ENCODE results near the gene FAM186B.
"Not testable (repeated sequence)": the region's sequence is repeated elsewhere in the genome, so short reads cannot be mapped to it uniquely, and the experiment has no call there.

Gene FAM186B

DNA sequence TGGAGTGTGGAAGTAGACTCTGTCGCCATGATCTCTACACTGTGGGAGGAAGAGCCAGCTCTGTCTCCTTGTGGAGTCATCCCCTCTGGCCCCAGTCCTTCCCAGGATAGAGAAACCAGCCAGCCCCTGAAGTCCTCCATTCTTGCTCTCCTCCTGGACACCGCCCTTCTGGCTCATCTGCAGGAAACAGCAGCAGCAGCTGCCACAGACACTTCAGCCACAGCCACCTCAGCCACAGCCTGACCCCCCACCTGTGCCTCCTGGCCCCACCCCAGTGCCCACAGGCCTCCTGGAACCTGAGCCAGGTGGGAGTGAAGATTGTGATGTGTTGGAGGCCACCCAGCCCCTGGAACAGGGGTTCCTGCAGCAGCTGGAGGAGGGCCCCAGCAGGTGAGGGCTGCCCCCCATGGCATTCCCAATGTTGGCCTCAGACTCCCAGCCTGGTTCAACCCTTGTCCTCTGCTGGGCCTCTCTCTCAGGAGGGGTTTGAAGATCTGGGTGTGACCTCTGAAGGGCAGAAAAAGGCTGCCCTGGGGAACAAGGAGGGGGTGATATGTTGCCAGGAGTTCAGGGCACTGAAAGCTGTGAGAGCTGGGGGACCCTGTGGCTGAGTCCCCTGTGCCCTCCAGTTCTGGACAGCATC, 28.4 kb upstream of the FAM186B start:
- DNase-seq = no peak

DNA sequence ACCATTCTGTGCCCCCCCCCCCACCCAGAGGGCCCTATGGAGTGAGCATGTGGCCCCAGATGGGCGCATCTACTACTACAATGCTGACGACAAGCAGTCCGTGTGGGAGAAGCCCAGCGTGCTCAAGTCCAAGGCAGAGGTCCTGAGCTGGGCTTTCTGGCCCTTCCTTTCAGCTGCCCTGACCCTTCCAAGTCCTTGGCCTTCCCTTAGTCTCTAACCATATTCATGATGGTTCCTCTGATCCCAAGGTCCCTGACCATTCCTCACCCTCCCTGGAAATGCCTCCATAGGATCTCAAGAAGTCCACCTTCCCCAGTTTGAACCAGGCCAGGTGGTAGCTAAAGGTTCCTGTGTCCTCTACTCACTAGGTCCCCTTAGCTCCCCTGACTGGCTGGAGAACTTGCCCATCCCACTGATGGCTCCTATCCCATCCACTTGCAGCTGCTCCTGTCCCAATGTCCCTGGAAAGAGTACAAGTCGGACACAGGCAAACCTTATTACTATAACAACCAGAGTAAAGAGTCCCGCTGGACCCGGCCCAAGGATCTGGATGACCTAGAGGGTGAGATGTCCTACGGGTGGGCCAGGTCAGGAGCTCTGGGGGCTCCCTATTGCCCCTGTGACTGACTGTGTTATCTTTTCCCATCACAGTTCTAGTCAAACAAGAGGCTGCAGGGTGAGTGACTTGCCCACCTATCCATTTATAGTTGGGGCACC, 27.7 kb upstream of the FAM186B start:
- no peak for DNase-seq

DNA sequence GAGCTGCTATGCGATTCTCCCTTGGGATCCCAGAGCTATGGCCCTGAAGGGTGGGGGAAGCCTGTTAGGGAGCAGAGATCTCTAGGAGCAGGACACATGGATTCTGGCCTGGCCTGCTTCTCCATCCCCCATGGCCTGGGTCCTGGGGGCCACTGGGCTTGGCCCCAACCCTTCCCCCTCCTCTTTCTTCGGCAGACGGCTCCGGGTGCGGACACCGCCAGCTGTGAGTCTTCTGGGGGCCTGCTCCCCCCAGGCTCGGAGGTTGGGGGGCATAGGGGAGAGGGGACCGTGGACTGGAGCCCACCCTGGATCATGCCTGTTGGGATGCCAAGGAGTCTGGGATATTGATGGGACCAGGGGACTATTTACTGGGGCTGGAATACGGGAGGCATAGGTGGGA, 27.0 kb upstream of the FAM186B start:
- no peak for DNase-seq

DNA sequence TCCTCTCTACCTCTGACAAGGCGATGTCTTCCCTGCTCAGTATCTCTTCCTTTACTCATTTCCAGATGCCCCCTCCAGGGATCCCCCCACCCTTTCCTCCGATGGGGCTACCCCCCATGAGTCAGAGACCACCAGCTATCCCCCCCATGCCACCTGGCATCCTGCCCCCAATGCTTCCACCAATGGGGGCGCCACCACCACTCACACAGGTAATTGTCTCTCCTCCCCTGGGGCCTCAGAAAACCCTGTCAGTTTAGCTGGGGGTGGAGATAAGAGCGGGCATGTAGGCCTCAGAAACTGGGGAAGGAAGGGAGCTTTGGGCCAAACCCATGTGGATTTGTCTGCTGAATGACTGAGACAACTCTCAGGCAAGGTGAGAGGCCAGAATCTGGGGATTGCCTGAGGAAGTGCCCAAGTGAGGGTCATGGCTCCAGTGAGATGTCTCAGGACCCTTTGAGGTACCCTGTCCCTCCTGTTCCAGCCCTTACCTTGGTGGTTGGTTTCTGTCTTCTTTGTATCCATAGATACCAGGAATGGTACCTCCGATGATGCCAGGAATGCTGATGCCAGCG, 26.0 kb upstream of the FAM186B start:
- no peak for DNase-seq

DNA sequence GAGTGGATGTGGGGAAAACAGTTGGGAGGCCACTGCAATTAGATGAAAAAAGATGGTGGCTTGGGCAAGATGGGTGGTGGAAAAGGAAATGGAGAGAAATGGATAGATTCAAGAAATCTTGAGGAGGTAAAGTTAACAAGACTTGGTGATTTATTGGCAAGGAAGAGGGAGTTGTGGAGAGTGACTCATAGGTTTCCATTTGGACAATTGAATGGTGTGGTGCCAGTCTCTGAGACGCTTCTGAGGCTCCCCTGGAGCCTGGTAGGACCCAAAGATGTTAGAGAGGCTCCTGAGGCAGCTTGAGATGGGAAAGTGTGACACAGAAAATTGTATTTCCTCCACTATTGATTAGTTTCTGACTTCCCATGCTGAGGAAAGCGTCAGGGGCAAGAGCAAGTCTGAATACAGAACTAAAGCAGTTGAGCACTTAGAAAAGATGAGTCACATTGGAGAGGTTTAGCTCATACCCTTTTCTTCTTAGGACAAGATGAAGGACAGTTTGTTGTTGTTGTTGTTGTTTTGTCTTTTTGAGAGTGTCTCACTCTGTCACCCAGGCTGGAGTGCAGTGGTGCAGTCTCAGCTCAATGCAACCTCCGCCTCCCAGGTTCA, 22.4 kb upstream of the FAM186B start:
- no peak for DNase-seq

DNA sequence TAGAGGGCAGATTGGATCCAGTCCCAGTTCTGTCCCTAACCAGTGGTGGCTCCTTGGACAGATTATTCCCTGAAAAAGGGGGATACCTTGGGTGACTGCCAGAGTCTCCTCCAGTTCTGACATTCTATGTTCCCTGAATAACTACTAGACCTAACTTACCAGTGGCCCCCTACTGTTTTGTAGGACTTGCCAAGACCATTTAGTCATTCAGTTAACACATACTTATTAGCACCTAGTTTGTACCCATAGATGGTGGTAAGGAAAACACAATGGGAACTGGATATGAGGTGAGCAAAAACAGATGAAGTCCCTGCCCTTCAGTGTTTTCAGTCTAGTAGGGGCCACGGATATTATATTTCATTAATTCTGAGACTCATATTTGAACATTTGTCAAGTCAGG, 21.4 kb upstream of the FAM186B start:
- no peak for DNase-seq

DNA sequence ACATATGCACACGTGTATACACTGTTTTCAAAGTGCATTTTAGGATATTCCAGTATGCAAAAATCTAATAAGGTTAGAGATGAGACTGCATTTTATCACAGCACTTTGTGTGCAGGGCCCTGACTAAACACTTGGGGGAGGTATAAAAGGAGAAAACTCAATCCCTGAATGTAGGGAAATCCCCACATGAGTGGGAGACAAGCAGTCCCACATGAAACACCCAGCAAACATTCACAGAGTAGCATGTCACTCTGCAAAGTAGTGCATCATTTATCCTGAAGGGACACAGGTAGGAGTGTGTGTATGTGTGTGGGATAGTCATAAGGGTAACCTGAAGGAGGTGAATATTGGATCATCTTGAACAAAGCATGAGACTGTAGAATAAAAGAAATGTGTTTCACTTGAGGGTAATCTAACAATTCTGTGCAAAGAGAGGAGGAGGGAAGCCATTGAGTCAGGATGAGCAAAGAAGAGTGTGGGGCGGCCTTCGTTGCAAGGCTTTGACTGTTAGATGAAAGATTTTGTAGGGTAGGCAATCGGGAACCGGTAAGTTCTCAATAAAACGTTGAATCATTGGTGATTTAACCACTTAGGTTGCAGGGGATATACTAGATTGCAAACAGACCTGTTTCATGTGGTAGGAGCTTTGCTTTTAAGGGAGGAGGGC, 20.9 kb upstream of the FAM186B start:
- no peak for DNase-seq

DNA sequence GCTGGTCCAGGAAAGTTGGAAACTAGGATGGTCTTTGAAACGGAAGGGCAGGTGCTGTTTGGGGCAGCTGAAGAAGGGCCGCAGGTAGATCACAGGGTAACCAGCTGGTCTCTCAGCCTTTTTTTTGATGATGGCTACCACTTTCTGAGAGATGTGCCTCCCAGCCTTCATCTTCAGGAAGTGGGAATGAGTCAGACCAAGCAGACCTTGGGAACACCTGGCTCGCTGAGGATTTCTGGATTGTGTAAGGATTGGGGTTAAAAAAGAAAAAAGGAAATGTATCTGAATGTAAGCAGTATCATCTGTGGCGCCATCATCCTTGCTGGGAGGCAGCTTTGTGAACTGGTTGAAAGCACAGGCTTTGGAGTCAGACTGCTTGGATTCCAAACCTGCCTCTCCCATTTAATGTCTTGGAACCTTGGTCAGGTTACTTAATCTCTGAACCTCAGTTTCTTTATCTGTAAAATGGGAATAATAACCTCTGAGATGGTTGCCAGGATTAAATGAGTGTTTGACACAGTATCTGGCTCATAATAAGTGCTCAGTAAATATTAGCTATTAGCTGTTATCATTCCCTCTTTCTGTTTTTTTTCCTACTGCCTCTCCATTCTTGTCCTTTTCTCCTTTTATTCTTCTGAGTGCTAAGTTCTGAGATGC, 19.6 kb upstream of the FAM186B start:
- DNase-seq = no peak

DNA sequence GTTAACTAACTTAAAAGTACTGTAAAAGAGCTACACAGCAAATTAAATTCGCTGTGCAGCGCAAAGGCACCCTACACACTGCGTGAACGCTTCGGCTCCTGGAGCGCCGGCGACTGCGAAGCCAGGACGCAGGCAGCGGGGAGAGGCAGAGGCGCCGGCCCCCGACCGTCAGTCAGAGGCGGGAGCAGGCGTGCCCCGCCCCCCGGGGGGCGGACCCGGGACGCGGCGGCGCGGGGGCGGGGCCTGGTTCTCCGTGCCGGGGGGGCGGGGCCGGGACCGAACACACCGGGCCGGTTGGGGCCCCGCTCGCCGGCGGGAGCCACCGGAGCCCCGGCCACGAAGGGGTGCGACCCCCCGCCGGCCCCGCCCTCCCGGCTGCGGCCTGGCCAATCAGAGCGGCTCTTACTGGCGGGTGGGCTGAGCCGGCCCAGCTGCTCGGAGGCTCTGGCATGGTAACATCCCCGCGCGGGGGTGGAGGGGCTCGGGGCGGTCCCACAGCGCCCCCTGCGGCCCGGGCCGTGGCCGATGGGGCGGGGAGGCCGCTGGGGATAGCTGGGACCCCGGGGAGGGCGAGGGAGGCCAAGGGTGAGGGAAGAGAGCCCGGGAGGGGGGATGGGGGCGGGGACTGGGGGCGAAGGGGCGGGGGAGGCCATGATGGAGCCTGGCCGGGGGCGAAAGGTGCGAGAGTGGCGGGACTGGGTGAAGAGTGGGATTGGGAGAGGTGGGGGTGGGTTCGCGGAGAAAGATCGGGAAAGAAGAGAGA, 17.9 kb upstream of the FAM186B start, which contains the start of gene PRPF40B:
Gene PRPF40B, plus strand, starts transcription at position 420 of the 763 bp plus-strand sequence. Its CDS starts 30 bp downstream, at position 450.
- peak; percentile 82 for DNase-seq

DNA sequence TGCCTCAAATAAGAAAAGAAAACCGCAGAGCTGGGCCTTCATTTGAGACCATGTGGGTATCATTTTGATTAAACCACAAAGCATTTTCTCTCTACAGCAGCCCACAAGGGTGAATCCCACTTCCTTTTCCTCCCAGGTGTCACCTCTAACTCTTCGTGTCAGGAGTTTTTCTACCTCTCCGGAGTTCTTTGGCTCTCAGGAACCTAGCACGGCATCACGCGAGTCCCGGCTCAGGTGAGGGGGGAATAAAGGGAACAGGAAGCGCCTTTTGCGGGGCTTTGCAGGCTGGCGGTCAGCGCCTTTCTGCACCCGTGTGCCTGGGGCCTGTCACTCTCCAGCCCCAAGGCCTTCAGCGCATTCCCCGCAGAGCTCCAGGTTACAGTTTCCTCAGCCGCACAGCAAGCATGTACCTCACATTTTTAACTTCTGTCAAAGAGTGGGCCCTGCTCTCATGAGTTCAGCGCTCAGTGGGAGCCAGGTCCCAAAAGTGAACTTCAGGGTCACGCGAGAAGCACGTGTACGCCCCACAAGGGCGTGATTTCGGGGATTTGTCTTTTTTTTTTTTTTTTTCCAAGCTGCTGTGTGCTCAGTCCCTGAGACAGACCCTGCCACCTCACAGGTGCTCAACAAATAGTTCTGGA, 17.2 kb upstream of the FAM186B start:
- DNase-seq = peak; percentile 39

DNA sequence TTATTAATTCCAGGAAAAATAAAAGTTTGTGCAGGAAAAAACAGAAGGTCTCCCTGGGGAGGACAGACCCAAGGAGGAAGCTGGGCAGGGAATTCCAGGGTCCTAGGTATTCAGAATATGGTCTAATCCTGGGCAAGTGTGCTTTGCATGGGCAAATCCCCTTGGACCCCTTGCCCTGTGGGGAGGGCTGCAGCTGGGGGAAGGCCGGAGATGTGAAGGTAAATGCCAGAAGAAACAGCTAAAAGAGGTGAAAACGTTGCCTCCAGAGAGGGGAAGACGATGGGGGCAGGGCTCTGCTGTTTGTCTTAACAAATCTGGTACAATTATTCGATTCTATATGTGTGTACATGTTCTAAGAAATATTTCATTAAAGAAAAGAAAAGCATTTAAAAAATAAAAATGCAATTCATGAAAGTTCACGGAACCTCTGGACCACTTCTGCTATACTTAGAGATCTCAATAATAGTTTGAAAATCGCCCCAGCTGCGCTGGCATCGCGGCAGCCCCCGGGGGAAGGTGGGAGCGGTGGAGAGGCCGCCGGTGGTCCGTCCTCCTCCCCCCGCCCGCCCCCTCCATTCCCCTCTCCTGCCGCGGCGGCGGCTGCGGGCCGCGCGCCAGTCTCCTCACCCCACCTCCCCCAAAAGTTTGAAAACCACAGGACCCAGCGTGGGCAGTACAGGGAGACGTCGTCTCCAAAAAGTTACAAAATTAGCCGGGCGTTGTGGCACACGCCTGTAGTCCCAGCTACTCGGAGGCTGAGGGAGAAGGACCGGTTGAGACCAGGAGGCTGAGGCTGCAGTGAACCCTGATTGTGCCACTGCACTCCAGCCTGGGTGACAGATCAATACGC, 16.4 kb upstream of the FAM186B start:
- DNase-seq = no peak

DNA sequence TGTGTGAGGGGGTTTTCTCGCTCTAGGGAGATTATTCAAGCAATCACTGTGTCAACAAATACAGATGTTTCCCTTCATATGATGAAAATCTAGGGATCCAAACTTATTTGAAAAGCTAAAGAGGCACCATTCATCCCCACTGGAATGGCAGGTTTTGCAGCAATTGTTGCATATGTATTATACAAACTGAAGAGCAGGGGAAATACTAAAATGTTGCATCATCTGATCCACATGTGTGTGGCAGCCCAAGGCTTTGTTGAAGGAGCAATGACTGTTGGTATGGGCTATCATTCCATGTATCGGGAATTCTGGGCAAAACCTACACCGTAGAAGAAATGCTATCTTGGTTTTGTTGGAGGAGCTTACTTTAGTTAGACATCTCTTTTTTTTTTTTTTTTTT, 13.8 kb upstream of the FAM186B start:
- no peak for DNase-seq

DNA sequence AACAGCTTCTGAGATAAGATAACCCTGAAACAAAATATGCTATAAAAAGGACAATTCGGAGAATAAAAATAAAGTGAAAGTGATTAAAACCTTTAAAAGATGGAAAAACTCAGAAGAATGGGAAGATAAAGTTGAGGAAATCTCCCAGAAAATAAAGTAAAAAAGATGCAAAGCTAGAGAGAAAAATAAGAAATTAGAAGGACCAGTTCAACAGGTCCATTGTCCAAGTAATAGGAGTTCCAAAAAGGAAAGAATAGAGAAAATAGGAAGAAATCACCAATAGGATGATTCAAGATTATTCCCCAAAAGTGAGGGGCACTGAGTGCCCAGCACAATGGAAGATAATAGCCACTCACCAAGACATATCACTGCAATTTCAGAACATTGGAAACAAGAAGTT, 13.1 kb upstream of the FAM186B start:
- DNase-seq = no peak

DNA sequence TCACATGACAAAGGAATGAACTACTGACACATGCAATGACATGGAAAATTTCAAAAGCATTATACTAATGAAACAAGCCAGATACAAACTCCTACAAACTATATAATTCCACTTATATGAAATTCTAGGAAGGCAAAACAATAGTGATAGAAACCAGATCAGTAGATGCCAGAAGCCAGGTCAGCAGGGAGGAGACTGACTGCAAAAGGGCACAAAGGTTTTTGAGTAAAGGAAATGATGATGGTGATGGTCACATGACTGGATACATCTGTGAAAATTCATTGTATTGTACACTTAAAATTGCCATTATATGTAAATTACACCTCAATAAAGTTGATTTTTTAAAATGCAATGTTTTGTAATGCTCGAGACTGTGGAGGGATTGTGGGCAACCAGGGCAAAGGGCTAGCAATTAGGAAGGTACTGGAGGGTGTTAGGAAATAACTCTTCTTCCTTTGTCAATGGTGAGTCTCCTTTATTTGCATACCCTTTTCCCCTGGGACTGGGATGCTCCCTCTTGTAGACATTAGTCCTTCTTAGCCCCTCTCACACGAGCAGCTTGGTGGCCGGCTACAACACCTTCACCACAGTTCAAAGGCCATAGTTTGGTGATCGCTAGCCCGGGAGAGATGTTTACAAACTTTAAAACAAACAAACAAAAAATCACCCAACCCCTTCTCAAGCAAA, 11.2 kb upstream of the FAM186B start:
- no peak for DNase-seq

DNA sequence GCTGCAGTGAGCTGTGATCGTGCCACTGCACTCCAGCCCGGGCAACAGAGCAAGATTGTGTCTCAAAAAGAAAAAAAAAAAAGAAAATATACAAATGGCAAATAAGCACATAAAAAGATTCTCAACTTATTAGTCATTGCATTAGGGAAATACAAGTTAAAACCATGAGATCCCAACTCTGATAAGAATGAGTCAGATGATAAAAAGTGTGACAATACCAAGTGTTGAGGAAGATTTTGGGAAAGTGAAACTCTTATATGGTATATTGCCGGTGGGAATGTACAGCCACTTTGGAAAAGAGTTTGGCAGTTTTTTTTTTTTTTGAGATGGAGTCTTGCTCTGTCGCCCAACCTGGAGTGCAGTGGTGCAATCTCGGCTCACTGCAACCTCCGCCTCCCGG, 10.3 kb upstream of the FAM186B start:
- no peak for DNase-seq

DNA sequence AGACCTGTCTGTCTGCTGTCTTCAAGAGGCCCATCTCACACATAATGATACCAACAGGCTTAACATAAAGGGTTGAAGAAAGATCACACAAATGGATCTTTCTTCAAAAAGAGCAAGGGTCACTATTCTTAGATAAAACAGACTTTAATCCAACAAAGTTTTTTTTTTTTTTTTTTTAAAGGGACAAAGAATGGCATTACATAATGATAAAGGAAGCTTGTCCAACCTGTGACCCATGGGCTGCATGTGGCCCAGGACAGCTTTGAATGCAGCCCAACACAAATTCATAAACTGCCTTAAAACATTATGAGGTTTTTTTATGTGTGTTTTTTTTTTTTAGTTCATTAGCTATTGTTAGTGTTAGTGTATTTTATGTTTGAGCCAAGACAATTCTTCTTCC, 6.8 kb upstream of the FAM186B start:
- DNase-seq = no peak

DNA sequence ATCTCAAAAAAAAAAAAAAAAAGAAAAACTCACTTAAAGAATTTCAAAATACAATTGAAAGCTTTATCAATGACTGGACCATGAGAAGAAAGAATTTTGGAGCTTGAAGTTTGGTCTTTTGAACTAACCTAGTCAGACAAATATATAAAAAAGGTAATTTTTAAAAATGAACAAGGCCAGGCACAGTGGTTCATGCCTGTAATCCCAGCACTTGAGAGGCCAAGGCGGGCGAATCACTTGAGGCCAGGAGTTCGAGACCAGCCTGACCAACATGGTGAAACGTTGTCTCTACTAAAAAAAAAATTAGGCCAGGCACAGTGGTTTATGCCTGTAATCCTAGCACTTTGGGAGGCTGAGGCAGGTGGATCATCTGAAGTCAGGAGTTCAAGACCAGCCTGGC, 5.3 kb upstream of the FAM186B start:
- DNase-seq = not testable (repeated sequence)

DNA sequence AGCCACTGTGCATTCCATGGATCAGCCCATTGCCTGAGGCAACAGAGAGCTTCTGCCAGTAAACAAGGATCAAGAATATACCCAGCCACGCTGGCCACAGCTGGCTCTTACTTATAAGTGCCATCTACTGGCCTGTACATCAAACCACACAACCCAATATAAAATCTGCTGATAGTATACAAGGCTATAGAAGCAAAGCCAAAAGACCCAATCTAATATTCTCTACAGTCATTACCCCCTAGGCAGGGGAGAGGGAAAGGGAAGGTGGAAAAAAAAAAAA, 4.4 kb upstream of the FAM186B start:
- no peak for DNase-seq

DNA sequence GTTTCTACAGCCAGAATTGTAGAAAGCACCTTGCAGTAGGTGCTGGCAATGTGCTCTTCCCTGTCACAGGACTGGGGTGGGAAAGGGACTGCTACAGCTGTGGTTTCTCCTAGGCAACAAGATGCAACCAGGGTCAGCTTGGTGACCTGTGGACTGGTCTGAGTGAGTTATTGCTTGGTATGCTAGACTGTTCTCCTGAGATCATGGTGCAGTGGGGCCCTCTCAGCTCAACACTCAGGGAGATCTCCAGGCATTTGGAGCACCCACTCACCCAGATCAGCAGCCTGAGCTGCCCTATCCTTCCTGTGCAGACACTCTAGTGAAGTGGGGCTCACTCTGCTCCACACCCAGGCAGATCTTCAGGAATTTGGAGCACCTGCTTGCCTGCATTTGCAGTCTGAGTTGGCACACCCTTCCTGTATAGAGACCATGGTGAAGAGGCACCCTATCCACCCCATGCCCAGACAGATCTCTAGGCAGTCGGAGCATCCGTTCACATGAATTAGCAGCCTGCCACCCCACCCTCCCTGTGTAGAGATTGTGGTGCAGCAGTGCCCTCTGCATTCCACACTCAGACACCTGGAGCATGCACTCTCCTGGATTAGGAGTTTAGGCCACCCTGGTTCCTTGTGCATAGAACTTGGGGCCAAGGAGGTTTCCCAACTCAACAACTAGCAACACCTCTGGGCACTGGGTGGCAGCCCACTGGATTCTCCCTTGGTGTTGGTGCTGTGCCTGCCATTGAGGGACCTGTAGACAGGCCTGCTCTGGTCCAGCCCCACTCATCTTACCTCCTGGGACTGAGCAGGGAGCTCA, 3.8 kb upstream of the FAM186B start:
- DNase-seq = no peak

Data from activated CD8-positive, alpha-beta memory T cell treated with anti-CD3 and anti-CD28 coated beads, Interleukin-2, amount 50 U/mL, for 4 hours (primary cell).